Measurements from ENCODE around the gene SPEF1. TPM values are rescaled to one million over a fixed set of nuclear protein-coding genes. Genes with fewer than 3 reads are reported as not detected.
"Not testable (repeated sequence)": the region's sequence is repeated elsewhere in the genome, so short reads cannot be mapped to it uniquely, and the experiment has no call there.

SPEF1 gene
- total RNA-seq, 4 donors from 2014 or later: not detected

DNA sequence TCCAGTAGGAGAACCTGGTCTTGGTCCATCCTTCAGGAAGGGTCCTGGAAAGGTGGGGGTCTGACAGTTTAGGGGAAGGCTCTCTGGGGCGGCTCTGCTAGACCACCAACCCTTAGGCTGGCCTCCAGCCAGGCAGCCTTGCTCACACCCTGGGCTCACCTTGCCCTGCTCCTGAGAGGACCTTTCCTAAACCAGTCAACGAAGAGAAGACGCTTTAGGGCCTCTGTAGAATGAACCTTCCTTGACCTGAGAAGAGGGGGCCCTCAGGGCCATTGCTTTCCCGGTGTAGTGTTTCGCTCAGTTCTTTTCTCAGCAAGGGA lies 15.9 kb upstream of the SPEF1 start:
- TF ChIP-seq, protein P1, sequence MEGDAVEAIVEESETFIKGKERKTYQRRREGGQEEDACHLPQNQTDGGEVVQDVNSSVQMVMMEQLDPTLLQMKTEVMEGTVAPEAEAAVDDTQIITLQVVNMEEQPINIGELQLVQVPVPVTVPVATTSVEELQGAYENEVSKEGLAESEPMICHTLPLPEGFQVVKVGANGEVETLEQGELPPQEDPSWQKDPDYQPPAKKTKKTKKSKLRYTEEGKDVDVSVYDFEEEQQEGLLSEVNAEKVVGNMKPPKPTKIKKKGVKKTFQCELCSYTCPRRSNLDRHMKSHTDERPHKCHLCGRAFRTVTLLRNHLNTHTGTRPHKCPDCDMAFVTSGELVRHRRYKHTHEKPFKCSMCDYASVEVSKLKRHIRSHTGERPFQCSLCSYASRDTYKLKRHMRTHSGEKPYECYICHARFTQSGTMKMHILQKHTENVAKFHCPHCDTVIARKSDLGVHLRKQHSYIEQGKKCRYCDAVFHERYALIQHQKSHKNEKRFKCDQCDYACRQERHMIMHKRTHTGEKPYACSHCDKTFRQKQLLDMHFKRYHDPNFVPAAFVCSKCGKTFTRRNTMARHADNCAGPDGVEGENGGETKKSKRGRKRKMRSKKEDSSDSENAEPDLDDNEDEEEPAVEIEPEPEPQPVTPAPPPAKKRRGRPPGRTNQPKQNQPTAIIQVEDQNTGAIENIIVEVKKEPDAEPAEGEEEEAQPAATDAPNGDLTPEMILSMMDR (IDR thresholded peaks at IDR 0.05 in 4 of 5, conservative IDR thresholded peaks at IDR 0.05 in 1 of 5): no peak
- no peak for TF ChIP-seq POLR2A (IDR thresholded peaks at IDR 0.05)
- Histone ChIP-seq H3K9me3 (no peaks in the 10 kb centered on the region), H3K27ac (peak overlapping the region in 1 of 4 donors; percentile 48), H3K36me3 (no peaks in the 10 kb centered on the region), H3K4me1 (peaks cover 0 to 5% of the 10 kb centered on the region in 2 donors), H3K4me3 (peak overlapping the region in 2 of 4 donors; percentile 70 to 79), H3K27me3 (no peaks in the 10 kb centered on the region)
- in situ Hi-C loops (cut with MboI; ENCODE audit: low sequenced_read_pairs in 4 of 4) (no loop called here), intact Hi-C loops (cut with DNase I; ENCODE audit: low total_unique reads) (no loop called here)
- DNase-seq: no peak
- ATAC-seq: no peak

DNA sequence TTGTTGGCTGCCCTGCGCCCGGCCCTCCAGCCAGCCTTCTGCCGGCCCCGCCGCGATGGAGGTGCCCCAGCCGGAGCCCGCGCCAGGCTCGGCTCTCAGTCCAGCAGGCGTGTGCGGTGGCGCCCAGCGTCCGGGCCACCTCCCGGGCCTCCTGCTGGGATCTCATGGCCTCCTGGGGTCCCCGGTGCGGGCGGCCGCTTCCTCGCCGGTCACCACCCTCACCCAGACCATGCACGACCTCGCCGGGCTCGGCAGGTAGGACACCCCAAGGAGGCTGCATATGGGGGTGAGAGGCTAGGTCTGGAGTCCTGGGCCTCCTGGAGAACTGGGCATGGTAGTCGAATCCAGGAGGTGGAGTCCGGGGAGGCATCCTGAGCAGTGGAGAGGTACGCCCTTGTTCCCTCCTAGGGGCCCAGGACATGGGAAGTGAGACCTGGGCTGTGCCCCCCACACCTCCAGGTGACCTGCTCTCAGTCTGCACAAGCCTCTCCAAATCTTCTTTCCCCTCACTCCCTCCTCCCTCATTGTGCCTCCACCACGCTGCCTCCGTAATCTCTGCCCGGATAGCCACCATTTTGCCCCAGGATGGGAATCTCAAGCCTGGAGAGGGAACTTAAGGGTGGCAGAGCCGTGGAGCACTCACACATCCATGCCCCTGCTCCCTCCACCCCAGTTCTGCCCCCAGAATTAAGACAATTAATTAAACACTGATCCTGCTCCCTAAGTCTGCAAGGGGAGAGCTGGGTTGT lies 15.4 kb upstream of the SPEF1 start:
- TF ChIP-seq, protein P1 (IDR thresholded peaks at IDR 0.05 in 4 of 5, conservative IDR thresholded peaks at IDR 0.05 in 1 of 5): no peak
- no peak for TF ChIP-seq POLR2A (IDR thresholded peaks at IDR 0.05)
- H3K4me1 ChIP-seq: peaks cover 0 to 5% of the 10 kb centered on the region in 2 donors
- in situ Hi-C loops (cut with MboI; ENCODE audit: low sequenced_read_pairs in 4 of 4): no loop called here
- no peaks in the 10 kb centered on the region for H3K9me3 ChIP-seq
- no peak for ATAC-seq
- H3K36me3 ChIP-seq: no peaks in the 10 kb centered on the region
- DNase-seq: no peak
- peak overlapping the region; percentile 79 to 94 (median 88) for H3K27ac ChIP-seq
- H3K4me3 ChIP-seq: peak overlapping the region; percentile 60 to 90 (median 74)
- intact Hi-C loops (cut with DNase I; ENCODE audit: low total_unique reads): loop anchor here (1.0 kb wide), 1 partner anchor 24 kb away; the partner anchor contains the start of gene AP5S1
- no peaks in the 10 kb centered on the region for H3K27me3 ChIP-seq

DNA sequence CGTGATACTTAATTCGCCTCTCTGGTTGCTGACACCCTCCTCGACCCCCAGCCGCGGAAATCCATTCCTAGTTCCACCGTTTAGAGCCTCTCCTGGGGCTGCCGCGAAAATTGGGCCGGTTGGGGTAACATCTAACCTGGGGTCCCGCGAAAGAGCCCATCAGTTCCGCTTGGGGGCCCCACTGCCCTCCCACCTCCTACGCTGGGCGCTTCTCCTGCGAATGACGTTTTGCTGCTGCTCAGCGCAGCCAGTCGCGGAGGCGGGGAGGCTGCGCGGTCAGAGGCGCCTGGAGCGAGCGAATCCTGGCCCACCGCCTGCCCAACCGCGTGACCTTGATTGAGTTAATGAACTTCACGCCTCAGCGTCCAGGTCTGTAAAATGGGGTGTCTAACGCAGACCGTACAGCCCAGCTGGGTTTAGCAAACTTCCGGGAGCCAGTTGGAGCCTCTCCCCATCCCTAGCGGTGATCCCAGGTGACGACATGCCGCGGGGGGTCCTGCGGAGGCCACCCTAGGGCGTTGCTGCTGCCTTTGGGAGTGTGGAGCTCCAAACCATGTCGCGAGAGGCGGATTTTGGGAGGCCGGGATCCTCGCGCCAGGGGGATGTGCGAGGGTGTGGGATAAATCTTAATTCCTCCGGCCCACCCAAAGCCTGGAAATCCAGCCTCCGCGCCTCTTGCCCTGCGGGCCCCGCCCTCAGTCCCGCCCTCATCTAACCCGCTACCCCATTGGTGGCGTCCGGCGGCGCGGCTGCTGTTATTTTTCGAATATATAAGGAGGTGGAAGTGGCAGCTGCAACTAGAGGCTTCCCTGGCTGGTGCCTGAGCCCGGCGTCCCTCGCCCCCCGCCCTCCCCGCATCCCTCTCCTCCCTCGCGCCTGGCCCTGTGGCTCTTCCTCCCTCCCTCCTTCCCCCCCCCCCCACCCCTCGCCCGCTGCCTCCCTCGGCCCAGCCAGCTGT lies 14.5 kb upstream of the SPEF1 start, which contains the start of gene CDC25B:
CDC25B (plus strand) TSS at position 800 of the 958 bp plus-strand sequence. CDS start 222 bp downstream, outside the sequence.
- Histone ChIP-seq H3K36me3 (no peaks in the 10 kb centered on the region), H3K27ac (peak within 1 kb of the TSS; percentile 79 to 94 (median 88)), H3K9me3 (no peaks in the 10 kb centered on the region), H3K4me3 (peak within 1 kb of the TSS; percentile 60 to 90 (median 74)), H3K4me1 (peaks cover 0 to 5% of the 10 kb centered on the region in 2 donors), H3K27me3 (no peaks in the 10 kb centered on the region)
- ATAC-seq (peak; percentile 95 to 97), DNase-seq (peak; percentile 90)
- intact Hi-C loops (cut with DNase I; ENCODE audit: low total_unique reads) (loop anchor here (1.0 kb wide), 1 partner anchor 25 kb away; the partner anchor contains the start of gene AP5S1), in situ Hi-C loops (cut with MboI; ENCODE audit: low sequenced_read_pairs in 4 of 4) (no loop called here)
- TF ChIP-seq POLR2A (IDR thresholded peaks at IDR 0.05): peak; percentile 55
- TF ChIP-seq, protein P1 (IDR thresholded peaks at IDR 0.05 in 4 of 5, conservative IDR thresholded peaks at IDR 0.05 in 1 of 5): peak; percentile 58 to 83 (median 74)

DNA sequence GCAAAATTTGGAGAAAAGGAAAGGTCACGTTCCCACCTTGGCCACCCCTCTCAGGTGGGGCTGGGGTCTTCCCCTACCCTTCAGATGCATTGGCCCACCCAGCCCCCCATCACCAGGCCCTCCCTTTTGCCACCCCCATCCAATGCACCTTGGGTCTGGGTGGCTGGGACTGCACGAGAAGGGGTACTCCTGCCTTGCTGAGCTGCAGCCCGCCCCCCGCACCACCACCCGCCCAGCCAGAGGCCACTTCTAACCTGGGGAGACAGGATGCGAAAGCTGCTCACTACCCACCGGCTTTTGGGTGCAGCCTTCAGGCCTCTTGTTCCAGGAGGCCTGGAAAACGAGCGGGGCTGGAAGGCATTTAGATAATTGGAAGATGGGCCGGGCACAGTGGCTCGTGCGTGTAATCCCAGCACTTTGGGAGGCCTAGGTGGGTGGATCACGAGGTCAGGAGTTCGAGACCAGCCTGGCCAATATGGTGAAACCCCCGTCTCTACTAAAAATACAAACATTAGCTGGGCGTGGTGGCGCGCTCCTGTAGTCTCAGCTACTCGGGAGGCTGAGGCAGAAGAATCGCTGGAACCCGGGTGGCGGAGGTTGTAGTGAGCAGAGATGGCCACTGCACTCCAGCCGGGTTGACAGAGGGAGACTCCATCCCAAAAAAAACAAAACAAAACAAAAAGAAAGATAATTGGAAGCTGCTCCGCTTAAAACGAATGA lies 13.6 kb upstream of the SPEF1 start:
- ATAC-seq (no peak), DNase-seq (no peak)
- Histone ChIP-seq H3K9me3 (no peaks in the 10 kb centered on the region), H3K27me3 (no peaks in the 10 kb centered on the region), H3K36me3 (no peaks in the 10 kb centered on the region), H3K27ac (peak overlapping the region; percentile 79 to 94 (median 88)), H3K4me1 (peaks cover 0 to 5% of the 10 kb centered on the region in 2 donors), H3K4me3 (peak overlapping the region in 3 of 4 donors; percentile 60 to 79 (median 70))
- no peak for TF ChIP-seq POLR2A (IDR thresholded peaks at IDR 0.05)
- TF ChIP-seq, protein P1 (IDR thresholded peaks at IDR 0.05 in 4 of 5, conservative IDR thresholded peaks at IDR 0.05 in 1 of 5): no peak
- intact Hi-C loops (cut with DNase I; ENCODE audit: low total_unique reads): no loop called here
- in situ Hi-C loops (cut with MboI; ENCODE audit: low sequenced_read_pairs in 4 of 4): no loop called here

DNA sequence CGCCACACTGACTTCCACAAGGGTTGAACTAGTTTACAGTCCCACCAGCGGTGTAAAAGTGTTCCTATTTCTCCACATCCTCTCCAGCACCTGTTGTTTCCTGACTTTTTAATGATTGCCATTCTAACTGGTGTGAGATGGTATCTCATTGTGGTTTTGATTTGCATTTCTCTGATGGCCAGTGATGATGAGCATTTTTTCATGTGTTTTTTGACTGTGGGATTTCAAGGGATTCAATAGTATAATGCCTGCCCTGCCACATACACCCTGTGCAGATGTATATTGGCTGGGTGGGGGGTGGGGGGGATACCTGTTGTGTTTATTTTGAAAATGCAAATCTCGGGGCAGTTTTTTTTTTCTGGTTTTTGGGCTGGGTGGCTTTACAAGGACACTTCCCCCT lies 12.9 kb upstream of the SPEF1 start:
- ATAC-seq; DNase-seq; H3K4me1 ChIP-seq; H3K9me3 ChIP-seq; H3K36me3 ChIP-seq; H3K27me3 ChIP-seq; H3K27ac ChIP-seq; H3K4me3 ChIP-seq; intact Hi-C loops (cut with DNase I; ENCODE audit: low total_unique reads); in situ Hi-C loops (cut with MboI; ENCODE audit: low sequenced_read_pairs in 4 of 4): not testable (repeated sequence)

DNA sequence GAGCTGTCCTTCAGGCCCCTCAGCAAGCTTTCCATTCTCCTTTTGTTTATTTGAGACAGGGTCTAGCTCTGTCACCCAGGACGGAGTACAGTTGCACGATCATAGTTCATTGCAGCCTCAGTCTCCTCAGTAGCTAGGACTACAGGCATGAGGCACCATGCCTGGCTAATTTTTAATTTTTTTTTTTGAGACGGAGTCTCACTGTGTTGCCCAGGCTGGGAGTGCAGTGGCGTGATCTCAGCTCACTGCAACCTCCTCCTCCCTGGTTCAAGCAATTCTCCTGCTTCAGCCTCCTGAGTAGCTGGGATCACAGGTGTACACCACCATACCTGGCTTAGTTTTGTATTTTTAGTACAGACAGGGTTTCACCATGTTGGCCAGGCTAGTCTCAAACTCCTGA lies 8.0 kb upstream of the SPEF1 start:
- H3K9me3 ChIP-seq; H3K27me3 ChIP-seq; in situ Hi-C loops (cut with MboI; ENCODE audit: low sequenced_read_pairs in 4 of 4); H3K27ac ChIP-seq; ATAC-seq; H3K36me3 ChIP-seq; H3K4me3 ChIP-seq; DNase-seq: not testable (repeated sequence)
- H3K4me1 ChIP-seq: peaks cover 15 to 24% of the 10 kb centered on the region in 2 donors
- intact Hi-C loops (cut with DNase I; ENCODE audit: low total_unique reads): loop anchor here (5.0 kb wide), 1 partner anchor 298 kb away; no protein-coding TSS in a partner anchor

All from gastrocnemius medialis (tissue), 4 donors.